Esophagus squamous epithelium (tissue), 4 donors: Measurements from ENCODE around the gene IGF1.

Source experiments
- POLR2A ChIP-seq, 4 donors: fragments of 450-650 bp; IDR thresholded peaks; one replicate each; pipeline ENCODE4 v1.6.1; 2017; ENCODE audit warnings: antibody characterized with exemption in 4 of 4, mild to moderate bottlenecking in 4 of 4, moderate library complexity in 3 of 4
- TF ChIP-seq, protein P1 (sequence below), 6 experiments: fragments of 450-650 bp in 4 of 6; fragments of 200-600 bp in 2 of 6; sonication (generic) in 2 of 6; IDR thresholded peaks; one replicate each; pipeline ENCODE4 v1.5.1; 2016 to 2019; ENCODE audit warnings: antibody characterized with exemption in 6 of 6, mild to moderate bottlenecking in 4 of 6, moderate library complexity in 4 of 6

DNA sequence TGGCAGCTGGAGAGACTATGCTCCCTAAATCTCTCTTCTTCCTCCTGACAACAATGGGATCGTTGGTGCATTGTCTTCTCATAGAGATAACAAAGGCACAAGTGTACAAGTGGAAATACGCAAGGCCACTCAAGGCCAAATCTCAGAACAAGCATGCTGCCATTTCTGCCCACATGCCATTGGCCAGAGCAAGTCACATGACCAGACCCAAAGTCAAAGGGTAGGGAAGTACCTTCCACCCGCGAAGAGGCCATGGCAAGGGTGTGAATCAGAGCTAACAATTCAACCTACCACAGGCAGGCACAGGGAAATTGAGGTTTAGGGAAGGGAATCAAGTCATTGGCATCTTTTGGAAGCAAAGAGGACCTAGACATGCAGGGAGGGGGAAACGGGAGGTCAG lies 38.5 kb upstream of the IGF1 start:
- TF ChIP-seq POLR2A (IDR thresholded peaks at IDR 0.05): no peak
- TF ChIP-seq, protein P1, sequence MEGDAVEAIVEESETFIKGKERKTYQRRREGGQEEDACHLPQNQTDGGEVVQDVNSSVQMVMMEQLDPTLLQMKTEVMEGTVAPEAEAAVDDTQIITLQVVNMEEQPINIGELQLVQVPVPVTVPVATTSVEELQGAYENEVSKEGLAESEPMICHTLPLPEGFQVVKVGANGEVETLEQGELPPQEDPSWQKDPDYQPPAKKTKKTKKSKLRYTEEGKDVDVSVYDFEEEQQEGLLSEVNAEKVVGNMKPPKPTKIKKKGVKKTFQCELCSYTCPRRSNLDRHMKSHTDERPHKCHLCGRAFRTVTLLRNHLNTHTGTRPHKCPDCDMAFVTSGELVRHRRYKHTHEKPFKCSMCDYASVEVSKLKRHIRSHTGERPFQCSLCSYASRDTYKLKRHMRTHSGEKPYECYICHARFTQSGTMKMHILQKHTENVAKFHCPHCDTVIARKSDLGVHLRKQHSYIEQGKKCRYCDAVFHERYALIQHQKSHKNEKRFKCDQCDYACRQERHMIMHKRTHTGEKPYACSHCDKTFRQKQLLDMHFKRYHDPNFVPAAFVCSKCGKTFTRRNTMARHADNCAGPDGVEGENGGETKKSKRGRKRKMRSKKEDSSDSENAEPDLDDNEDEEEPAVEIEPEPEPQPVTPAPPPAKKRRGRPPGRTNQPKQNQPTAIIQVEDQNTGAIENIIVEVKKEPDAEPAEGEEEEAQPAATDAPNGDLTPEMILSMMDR (IDR thresholded peaks at IDR 0.05): no peak
